Small intestine (tissue), 7 donors: ENCODE data around the gene LAMA2. TPM values are rescaled to one million over a fixed set of nuclear protein-coding genes. Genes with fewer than 3 reads are reported as not detected.

ENCODE experiments used
- DNase-seq, 2 donors: peaks; one replicate each; pipeline versions ENCODE4 v3.0.0 to v3.0.0-alpha.2; 2013
- FAIRE-seq: peaks from 2 replicates; lab custom pipeline; 2012; peaks lifted over from hg19 to GRCh38; lab: Jason Lieb, UNC
- H3K27ac ChIP-seq, 3 donors: one replicate each; pipeline ENCODE4 v1.5.1; 2013; ENCODE audit warnings: low read length in 2 of 3, mild to moderate bottlenecking in 2 of 3, control low read depth in 1 of 3, inconsistent platforms in 1 of 3, low read depth in 1 of 3, moderate library complexity in 1 of 3
- H3K27me3 ChIP-seq, 3 donors: one replicate each; pipeline ENCODE4 v1.6.1; 2013; ENCODE audit warnings: low read length in 3 of 3, inconsistent platforms in 1 of 3; ENCODE audit not compliant: control insufficient read depth in 3 of 3, insufficient read depth in 3 of 3
- H3K36me3 ChIP-seq, 3 donors: one replicate each; pipeline ENCODE4 v1.6.1; 2013; ENCODE audit warnings: low read length in 3 of 3, inconsistent platforms in 1 of 3, low read depth in 1 of 3, mild to moderate bottlenecking in 1 of 3, moderate library complexity in 1 of 3; ENCODE audit not compliant: control insufficient read depth in 3 of 3, insufficient read depth in 2 of 3
- H3K4me1 ChIP-seq, 3 donors: one replicate each; pipeline ENCODE4 v1.6.1; 2013; ENCODE audit warnings: low read length in 2 of 3, inconsistent platforms in 1 of 3, low read depth in 1 of 3, mild to moderate bottlenecking in 1 of 3, moderate library complexity in 1 of 3; ENCODE audit not compliant: control insufficient read depth in 3 of 3, insufficient read depth in 2 of 3
- H3K4me3 ChIP-seq, 3 donors: one replicate each; pipeline ENCODE4 v1.5.1; 2013; ENCODE audit warnings: low read length in 3 of 3, control low read depth in 1 of 3, inconsistent platforms in 1 of 3, low read depth in 1 of 3, mild to moderate bottlenecking in 1 of 3, moderate library complexity in 1 of 3
- H3K9me3 ChIP-seq, 2 donors: one replicate each; pipeline ENCODE4 v1.6.1; 2013; ENCODE audit warnings: low read depth in 1 of 2, low read length in 1 of 2; ENCODE audit not compliant: control insufficient read depth in 2 of 2, insufficient read depth in 1 of 2
- WGBS, 3 donors: extraction: QIAGEN DNeasy Blood & Tissue Kit; methylation state at CpG; one replicate each; pipeline ENCODE4 v1.1.7; 2013; 5-methylcytosine and 5-hydroxymethylcytosine counted together
- polyA plus RNA-seq, 4 donors: library from polyadenylated mRNA; stranded (reverse) in 3 of 4; unstranded in 1 of 4; fragments of 200-250 nt in 3 of 4; fragments of 120-200 nt in 1 of 4; gene quantifications; one replicate each; pipeline versions ENCODE4 v1.2.1 to v1.2.3, GENCODE V29; 2013
- donor health status: healthy with polysubstance abuse.
- donor health status: control.
- donor health status: control.
- donor health status: Bipolar disorder and iron deficiency.
- donor health status: healthy.

Gene LAMA2
- polyA plus RNA-seq, 4 donors = 0.67 to 12.7 (median 1.1) TPM

- H3K27ac ChIP-seq = no peak overlapping the region
- DNase-seq = no peak
- 65 to 77% (median 75%) methylated on average over 2 of the region's 2 CpGs for WGBS, 3 donors
- no peaks in the 10 kb centered on the region for H3K9me3 ChIP-seq
- H3K36me3 ChIP-seq = no peaks in the 10 kb centered on the region
- H3K27me3 ChIP-seq = no peaks in the 10 kb centered on the region
- H3K4me1 ChIP-seq = no peaks in the 10 kb centered on the region
- FAIRE-seq = no peak
- no peak overlapping the region for H3K4me3 ChIP-seq
These were observed 577.3 kb downstream of the LAMA2 start for GRCh38 chr6:129460221-129460620.

GRCh38 chr6:129469070-129469662 lies 586.2 kb downstream of the LAMA2 start:
- Histone ChIP-seq H3K27ac (no peak overlapping the region), H3K4me1 (no peaks in the 10 kb centered on the region), H3K9me3 (no peaks in the 10 kb centered on the region), H3K27me3 (no peaks in the 10 kb centered on the region), H3K36me3 (no peaks in the 10 kb centered on the region), H3K4me3 (no peak overlapping the region)
- WGBS, 3 donors = 66 to 83% (median 83%) methylated on average over 3 of the region's 3 CpGs
- no peak for DNase-seq
- no peak for FAIRE-seq

DNA sequence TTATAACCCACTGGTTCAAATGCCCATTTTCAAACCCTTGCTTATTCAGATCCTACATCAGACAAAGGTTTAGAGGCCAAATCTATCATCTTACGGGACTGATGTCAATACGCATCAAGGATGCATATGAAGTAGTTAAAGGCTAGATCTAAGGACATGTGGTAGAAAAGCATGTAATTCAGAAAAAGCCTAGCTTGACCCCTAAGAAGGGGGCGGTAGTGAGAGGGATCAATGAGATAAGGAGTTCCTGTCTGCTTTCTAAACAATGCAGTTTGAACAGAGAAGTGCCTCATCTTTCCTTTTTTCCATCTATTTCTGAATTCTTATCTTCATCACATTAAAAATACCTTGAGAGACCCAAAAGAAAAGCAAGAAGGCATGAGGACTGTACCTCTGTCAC lies 589.3 kb downstream of the LAMA2 start:
- Histone ChIP-seq H3K36me3 (no peaks in the 10 kb centered on the region), H3K27me3 (no peaks in the 10 kb centered on the region)
- WGBS, 3 donors = 80 to 89% (median 81%) methylated on average over 3 of the region's 3 CpGs

DNA sequence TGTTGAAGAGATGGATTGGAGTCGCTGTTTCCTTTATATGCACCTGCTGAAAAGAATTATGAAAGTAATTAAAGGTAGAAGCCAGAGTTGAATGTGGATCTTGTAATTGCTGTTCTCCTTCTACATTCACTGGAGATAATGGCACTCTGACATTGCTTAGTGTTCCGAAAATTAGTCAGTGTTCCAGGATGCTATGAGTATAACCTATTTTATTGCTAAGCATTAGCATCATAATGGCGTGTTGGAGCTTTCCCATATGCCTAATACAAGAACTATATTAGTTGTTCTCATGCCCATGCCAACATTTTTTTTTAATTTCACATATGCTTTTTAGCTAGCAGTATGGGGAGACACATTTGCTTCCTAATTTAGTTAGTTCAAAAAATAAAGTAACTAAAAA lies 590.6 kb downstream of the LAMA2 start:
- Histone ChIP-seq H3K27ac (no peak overlapping the region), H3K36me3 (no peaks in the 10 kb centered on the region), H3K9me3 (no peaks in the 10 kb centered on the region), H3K27me3 (no peaks in the 10 kb centered on the region), H3K4me1 (no peaks in the 10 kb centered on the region), H3K4me3 (no peak overlapping the region)
- 90 to 94% (median 94%) methylated on average over 3 of the region's 3 CpGs for WGBS, 3 donors
- no peak for DNase-seq
- no peak for FAIRE-seq

More for the DNA sequence above, 589.3 kb downstream of the LAMA2 start:
- no peaks in the 10 kb centered on the region for H3K4me1 ChIP-seq
- H3K4me3 ChIP-seq = no peak overlapping the region
- H3K9me3 ChIP-seq = no peaks in the 10 kb centered on the region
- no peak overlapping the region for H3K27ac ChIP-seq
- FAIRE-seq (no peak), DNase-seq (no peak)

DNA sequence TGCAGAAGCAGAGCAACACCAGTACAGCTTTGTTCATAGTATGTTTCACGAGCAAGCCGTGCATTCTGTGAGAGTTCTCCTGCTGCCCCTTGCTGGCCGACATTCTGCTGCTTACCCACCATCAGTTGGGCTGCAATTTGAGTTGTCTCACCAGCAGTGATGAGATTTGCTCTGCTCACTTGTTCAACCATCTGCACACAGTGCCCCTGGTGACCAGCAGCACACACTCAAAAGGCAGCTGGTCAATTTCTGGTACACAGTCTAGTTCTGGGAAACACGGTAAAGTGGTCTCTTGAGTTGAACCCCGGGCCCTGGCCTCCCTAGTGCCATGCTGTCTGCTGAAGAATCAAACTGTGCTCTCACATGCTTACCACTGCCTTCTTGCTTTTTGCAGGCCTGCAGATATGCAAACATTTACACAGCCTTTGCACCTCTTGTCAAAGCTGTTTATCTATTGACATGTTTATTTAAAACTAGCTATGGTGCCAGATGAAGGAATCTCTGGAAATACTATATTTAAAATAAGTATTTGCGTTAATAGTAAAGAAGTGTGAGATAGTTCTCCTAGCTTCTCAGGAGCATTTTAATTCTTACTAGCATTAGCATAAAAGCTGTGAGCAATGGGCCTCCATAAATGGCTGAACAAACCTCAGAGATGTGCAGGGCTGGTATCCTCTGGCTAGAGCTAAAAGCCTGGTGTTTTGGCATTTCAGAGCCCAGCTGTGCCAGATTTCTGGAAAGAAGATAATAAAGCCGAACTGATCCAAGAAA lies 592.7 kb downstream of the LAMA2 start:
- H3K27ac ChIP-seq = no peak overlapping the region
- no peak for DNase-seq
- H3K4me1 ChIP-seq = no peaks in the 10 kb centered on the region
- H3K9me3 ChIP-seq = no peaks in the 10 kb centered on the region
- FAIRE-seq = no peak
- H3K4me3 ChIP-seq = no peak overlapping the region
- no peaks in the 10 kb centered on the region for H3K27me3 ChIP-seq
- WGBS, 3 donors = 78 to 83% (median 81%) methylated on average over 7 of the region's 7 CpGs
- H3K36me3 ChIP-seq = no peaks in the 10 kb centered on the region

DNA sequence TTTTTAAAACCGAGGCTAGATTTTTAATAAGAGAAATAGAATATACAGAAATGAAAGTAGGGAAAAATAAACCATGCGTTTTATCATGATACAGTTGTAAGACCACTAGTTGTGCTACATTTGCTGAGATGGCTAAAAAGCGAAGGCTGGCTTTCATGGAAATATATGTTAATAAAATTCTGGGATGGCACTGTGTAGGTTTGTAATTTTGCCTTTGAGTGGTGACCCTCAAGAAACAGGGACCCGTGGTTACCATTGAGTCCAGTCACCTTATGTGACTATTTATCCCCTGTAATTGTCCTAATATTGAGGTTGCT lies 593.3 kb downstream of the LAMA2 start:
- 85 to 91% (median 90%) methylated on average over 4 of the region's 4 CpGs for WGBS, 3 donors
- FAIRE-seq = no peak
- Histone ChIP-seq H3K27me3 (no peaks in the 10 kb centered on the region), H3K9me3 (no peaks in the 10 kb centered on the region), H3K4me1 (no peaks in the 10 kb centered on the region), H3K27ac (no peak overlapping the region), H3K4me3 (no peak overlapping the region), H3K36me3 (no peaks in the 10 kb centered on the region)
- no peak for DNase-seq

- DNase-seq (no peak), FAIRE-seq (no peak)
- H3K36me3 ChIP-seq = no peaks in the 10 kb centered on the region
- H3K4me3 ChIP-seq = no peak overlapping the region
- no peaks in the 10 kb centered on the region for H3K4me1 ChIP-seq
- H3K27me3 ChIP-seq = no peaks in the 10 kb centered on the region
- WGBS, 3 donors = 64 to 84% (median 70%) methylated on average over 4 of the region's 4 CpGs
- no peak overlapping the region for H3K27ac ChIP-seq
- H3K9me3 ChIP-seq = no peaks in the 10 kb centered on the region
These were observed 593.9 kb downstream of the LAMA2 start for GRCh38 chr6:129476810-129477209.

- WGBS, 3 donors = 91 to 94% (median 92%) methylated on average over 4 of the region's 4 CpGs
- no peak for FAIRE-seq
These were observed 595.4 kb downstream of the LAMA2 start for GRCh38 chr6:129478379-129478778.

More at GRCh38 chr6:129478379-129478778, 595.4 kb downstream of the LAMA2 start:
- no peak overlapping the region for H3K4me3 ChIP-seq
- no peaks in the 10 kb centered on the region for H3K9me3 ChIP-seq
- H3K27ac ChIP-seq = no peak overlapping the region
- no peaks in the 10 kb centered on the region for H3K27me3 ChIP-seq
- DNase-seq = no peak
- H3K36me3 ChIP-seq = no peaks in the 10 kb centered on the region
- H3K4me1 ChIP-seq = no peaks in the 10 kb centered on the region
